GM15510 (cell line): ENCODE data around the gene DCHS1.

ENCODE experiments used
- POLR2A ChIP-seq: IDR thresholded peaks from 3 replicates; pipeline ENCODE4 v1.6.1; 2011; ENCODE audit warnings: borderline replicate concordance; ENCODE audit not compliant: insufficient read length; ENCODE audit errors: extremely low read depth

DCHS1 gene

DNA sequence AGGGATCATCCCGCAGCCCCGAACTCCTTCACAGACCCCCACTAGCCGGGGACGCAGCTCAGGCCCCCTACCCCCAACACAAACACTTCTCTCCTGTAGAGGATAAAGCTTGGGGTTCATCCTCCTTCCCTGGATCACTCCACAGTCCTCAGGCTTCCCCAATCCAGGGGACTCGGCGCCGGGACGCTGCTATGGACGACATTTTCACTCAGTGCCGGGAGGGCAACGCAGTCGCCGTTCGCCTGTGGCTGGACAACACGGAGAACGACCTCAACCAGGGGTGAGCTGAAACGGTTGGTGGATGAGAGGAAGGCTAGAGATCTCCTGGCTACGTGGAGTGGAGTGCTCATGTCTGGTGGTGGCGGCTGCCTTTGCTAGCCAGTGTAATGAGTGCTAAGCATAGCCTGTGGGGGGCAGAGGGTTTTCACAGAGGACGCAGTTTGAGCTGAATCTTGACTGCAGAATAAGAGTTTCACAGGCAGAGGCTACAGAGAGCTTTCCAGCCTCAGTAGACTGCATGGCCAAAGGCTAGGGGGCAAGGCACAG, 51.5 kb downstream of the DCHS1 start:
- no peak for TF ChIP-seq POLR2A

- peak; percentile 81 for TF ChIP-seq POLR2A
These were observed 52.1 kb downstream of the DCHS1 start, which contains the start of the genes ILK and RRP8 for GRCh38 chr11:6603287-6604080. ILK (plus strand) TSS chr11:6603774; CDS start chr11:6604272, 498 bp downstream. RRP8 (minus strand) TSS chr11:6603616; CDS start chr11:6603502, 114 bp downstream.

DNA sequence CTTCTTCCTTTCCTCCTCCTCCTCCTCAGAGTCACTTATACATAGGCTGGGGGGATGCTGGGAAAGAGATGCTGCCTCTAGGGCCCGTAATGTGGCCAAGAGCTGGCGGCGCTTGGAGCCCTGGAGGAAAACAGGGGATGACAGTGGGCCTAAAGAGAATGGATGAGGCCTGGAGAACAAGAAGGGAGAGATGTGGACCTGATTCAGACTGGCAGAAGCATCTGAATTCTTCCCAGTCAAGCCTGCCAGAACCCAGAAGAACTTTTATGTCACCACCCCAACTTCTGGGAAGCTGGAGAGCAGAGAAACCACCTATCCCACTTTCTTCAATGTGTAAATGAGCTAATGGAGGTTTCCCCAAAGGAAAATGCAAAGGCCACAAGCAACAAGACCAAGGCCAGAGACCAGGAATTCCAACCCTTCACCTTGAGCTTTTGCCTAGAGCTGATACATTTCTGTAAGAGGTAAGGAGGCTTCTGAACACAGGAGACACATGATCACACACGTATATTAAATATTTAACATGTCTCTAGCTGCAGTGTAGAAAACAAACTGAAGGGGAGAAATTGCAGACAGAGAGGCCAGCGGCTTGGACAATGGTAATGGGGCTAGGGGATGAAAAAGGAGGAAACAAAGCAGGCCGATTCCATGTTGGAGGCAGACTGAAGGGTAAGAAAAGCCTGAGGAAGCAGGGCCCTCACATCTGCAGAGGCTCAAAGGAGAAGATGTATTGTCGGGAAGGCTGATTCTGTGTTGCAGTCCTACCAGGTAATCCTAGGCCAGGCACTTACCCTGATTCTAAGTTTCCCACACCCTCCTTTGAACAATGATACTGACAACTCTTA, 53.3 kb downstream of the DCHS1 start:
- TF ChIP-seq POLR2A: no peak

DNA sequence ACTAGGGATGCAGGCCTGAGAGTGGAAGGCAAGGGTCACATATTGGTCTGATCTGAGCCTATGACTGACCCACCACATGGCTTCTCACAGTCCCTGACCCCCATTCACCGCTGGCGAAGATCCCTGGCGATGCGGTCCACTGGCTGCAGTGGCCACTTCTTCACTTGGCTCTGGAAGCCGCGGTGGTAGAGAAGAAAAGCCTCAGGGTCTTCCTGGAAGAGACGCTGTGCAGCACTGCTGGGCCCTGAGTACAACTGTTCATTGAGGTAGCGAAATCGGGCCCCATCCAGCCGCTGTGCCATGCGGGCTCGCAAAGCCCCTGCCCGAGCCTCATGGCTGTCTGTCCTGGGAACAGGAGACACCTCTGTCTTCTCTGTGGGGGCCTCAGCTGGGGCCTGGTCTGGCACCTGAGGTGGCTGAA, 54.6 kb downstream of the DCHS1 start:
- no peak for TF ChIP-seq POLR2A

- no peak for TF ChIP-seq POLR2A
These were observed 55.7 kb downstream of the DCHS1 start for GRCh38 chr11:6599881-6600390.

GRCh38 chr11:6599449-6599848, 56.2 kb downstream of the DCHS1 start:
- TF ChIP-seq POLR2A: no peak

DNA sequence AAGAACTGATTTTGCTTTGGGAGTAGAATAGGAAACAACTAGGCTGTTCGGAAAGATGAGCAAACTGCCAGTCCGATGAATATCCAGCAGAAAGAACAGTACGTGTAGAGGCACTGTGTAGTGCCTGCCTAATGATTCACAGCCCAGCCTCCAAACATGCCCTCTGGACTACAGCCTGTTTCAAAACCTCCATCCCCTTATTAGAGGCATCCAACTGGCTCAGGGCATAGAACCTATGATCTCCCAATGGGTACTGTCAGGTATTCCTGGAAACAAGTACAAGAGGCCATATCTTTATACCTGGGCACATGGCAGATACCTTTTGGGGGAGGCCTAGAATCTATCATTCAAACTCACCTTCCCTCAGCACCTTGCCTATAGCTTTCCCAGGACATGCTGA, 57.1 kb downstream of the DCHS1 start:
- no peak for TF ChIP-seq POLR2A

GRCh38 chr11:6596239-6596877, 59.3 kb downstream of the DCHS1 start:
- TF ChIP-seq POLR2A: no peak

DNA sequence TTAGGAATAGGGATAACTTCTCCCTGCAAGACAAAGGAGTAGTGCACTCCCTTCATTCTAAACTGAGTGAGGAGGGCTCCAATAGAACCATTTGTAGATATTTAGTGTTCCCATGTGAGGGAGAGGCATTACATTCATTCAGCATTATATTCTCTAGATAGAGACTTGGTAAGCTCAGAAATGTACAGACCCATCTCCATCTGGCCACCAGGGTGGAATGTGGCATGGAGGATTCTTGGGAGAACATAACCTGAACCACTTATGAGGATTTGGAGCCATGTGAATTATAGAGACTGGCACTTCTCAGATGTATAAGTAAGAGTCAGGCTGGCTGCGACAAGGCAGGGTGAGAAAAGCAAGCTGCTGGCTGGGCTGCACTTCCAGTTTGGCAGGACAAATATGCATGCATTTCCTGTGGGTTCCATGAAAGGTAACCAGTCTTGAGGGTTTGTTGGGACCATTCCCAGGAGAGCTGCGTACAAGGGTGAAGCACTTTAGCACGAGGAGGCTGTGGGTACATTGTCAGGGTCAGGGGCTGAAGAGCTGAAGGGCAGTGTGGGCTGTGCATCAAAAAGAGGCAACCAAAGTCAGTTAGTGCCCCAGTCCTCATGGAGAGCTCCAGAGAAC, 61.4 kb downstream of the DCHS1 start:
- TF ChIP-seq POLR2A: no peak

GRCh38 chr11:6588018-6588417, 67.6 kb downstream of the DCHS1 start:
- no peak for TF ChIP-seq POLR2A

- TF ChIP-seq POLR2A: no peak
These were observed 68.2 kb downstream of the DCHS1 start for GRCh38 chr11:6587360-6587953.

DNA sequence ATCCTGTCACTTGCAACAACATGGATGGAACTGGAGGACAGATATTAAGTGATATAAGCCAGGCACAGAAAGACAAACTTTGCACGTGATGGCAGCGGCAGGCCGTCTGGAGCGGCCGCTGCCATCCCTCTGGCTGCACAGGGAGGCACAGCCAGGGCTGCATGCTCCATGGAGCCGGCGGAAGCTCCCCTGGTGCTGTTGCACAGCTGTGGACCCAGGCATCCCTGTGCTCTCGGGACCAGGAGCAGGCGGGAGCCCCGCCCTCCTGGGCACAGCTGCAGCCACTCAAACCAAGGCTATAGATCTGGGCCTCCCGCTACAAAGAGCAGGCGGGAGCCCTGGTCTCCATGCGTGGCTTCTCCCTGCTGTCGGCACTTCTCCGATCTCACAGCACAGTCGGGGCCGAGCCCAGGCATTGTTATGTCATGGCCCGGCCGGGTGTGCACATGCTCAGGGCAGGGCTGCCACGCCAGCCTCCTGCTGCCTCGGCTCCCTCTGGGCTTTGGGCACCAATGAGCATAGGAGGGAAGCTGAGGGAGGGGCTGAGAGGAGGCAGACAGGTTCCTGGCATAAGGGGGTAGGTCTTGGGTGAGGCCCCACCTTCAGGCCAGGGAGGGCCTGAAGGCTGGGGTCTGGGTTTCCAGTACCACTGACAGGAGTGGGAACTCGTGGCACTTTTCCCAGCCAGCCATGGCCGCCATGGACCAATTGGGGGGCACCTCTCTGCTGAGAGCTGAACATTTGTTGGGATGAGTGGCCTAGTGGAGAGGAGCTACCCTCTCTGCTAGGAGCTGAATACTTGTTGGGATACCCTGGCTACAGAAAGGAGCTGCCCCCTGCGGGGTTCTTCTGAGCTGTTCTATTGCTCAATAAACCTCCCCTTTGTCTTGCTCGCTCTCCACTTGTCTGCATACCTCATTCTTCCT, 68.9 kb downstream of the DCHS1 start:
- no peak for TF ChIP-seq POLR2A

DNA sequence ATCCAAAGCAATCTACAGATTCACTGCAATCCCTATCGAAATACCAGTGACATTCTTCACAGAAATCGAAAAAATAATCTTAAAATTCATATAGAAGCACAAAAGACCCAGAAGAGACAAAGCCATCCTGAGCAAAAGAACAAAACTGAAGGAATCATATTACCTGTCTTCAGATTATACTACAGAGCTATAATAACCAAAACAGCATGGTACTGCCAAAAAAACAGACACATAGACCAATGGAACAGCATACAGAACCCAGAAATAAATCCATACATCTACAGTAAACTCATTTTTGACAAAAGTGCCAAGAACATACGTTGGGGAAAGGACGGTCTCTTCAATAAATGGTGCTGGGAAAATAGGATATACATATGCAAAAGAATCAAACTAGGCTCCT, 71.1 kb downstream of the DCHS1 start:
- TF ChIP-seq POLR2A: no peak
